Measurements from ENCODE around the gene TXNDC5. TPM values are rescaled to one million over a fixed set of nuclear protein-coding genes. Genes with fewer than 3 reads are reported as not detected.

Gene TXNDC5
- total and polyA plus RNA-seq, 2 of the 13 experiments (the other 11 are each of a cell fraction or from before 2014, with no cell fraction given): 287 to 578 TPM

- no peaks in the 10 kb centered on the region for H3K9me3 ChIP-seq (ENCODE audit: low read length)
- ChIA-PET CTCF (ENCODE audit: low intra/inter-chr PET ratio, low total read pairs) (no interaction called here), POLR2A (no interaction called here)
- H3K36me3 ChIP-seq (replicated peaks in 1 of 2; ENCODE audit: control insufficient read depth in 1 of 2, insufficient read depth in 2 of 2, low read length in 2 of 2): no peaks in the 10 kb centered on the region
- H2AFZ ChIP-seq (ENCODE audit: low read length): no peak overlapping the region
- DNase-seq (ENCODE audit: low spot score) (peak; percentile 36), ATAC-seq (no peak), FAIRE-seq (no peak)
- no peak overlapping the region for H3K4me3 ChIP-seq (replicated peaks in 1 of 3; ENCODE audit: insufficient read depth in 1 of 3, low read depth in 2 of 3, low read length in 3 of 3)
- H3K27me3 ChIP-seq (ENCODE audit: control insufficient read depth in 1 of 2, insufficient read depth in 2 of 2, low read length in 2 of 2): no peaks in the 10 kb centered on the region; a peak in 1 of 5 replicates
- H3K27ac ChIP-seq (ENCODE audit: extremely low read length, insufficient read depth, low read length): no peak overlapping the region
- no peak overlapping the region for H3K9ac ChIP-seq (ENCODE audit: insufficient read depth, low read depth, low read length)
- in situ Hi-C loops (cut with HindIII; ENCODE audit: extremely low pct_ligation_motif_present, low pct_unique_long_range_greater_than_20kb): no loop called here
- no peaks in the 10 kb centered on the region for H4K20me1 ChIP-seq (ENCODE audit: insufficient read depth, low read length)
- peak; percentile 45; the same call in 1 of the 2 replicates for TF ChIP-seq FOSL2 (CRISPR knock-in tag; IDR thresholded peaks at IDR 0.05)
- TF ChIP-seq MAFG (CRISPR knock-in tag; IDR thresholded peaks at IDR 0.05): peak; percentile 87
- peak; percentile 100 for TF ChIP-seq MAFK (conservative IDR thresholded peaks at IDR 0.05 in 1 of 2, IDR thresholded peaks at IDR 0.05 in 1 of 2; ENCODE audit: low read length in 2 of 2)
- TF ChIP-seq ZMAT3 (CRISPR knock-in tag; conservative IDR thresholded peaks at IDR 0.05): no peak
- TF ChIP-seq MAFF (IDR thresholded peaks at IDR 0.05; ENCODE audit: low read depth, low read length): peak; percentile 100
- 45% methylated on average over 8 of the region's 8 CpGs for WGBS (ENCODE audit: low lambda C conversion rate)
- intact Hi-C loops (cut with micrococcal nuclease; ENCODE audit: unreplicated experiment): no loop called here
- peaks cover 30% of the 10 kb centered on the region for H3K4me1 ChIP-seq (ENCODE audit: insufficient read depth, low read length)
- H3K79me2 ChIP-seq (ENCODE audit: insufficient read depth, low read length): no peaks in the 10 kb centered on the region
- BruUV-seq (replicated peaks): no TSS peak
- no peak overlapping the region for H3K4me2 ChIP-seq (ENCODE audit: low read depth, low read length)
Measured at GRCh38 chr6:7919871-7920270, 9.3 kb upstream of the TXNDC5 start.

- FAIRE-seq (peak; percentile 57), DNase-seq (ENCODE audit: low spot score) (no peak), ATAC-seq (peak; percentile 60)
- ChIA-PET CTCF (ENCODE audit: low intra/inter-chr PET ratio, low total read pairs) (no interaction called here), POLR2A (interaction anchor here (0.7 to 1.7 kb wide), 4 partner anchors 10 to 146 kb away, joined by 4 to 7 read pairs (median 5); partner anchors contain the start of gene BLOC1S5)
- Histone ChIP-seq H3K4me2 (ENCODE audit: low read depth, low read length) (peak overlapping the region; percentile 48), H3K9me3 (ENCODE audit: low read length) (no peaks in the 10 kb centered on the region), H4K20me1 (ENCODE audit: insufficient read depth, low read length) (no peaks in the 10 kb centered on the region), H3K4me1 (ENCODE audit: insufficient read depth, low read length) (peaks cover 45% of the 10 kb centered on the region), H3K4me3 (replicated peaks in 1 of 3; ENCODE audit: insufficient read depth in 1 of 3, low read depth in 2 of 3, low read length in 3 of 3) (no peak overlapping the region), H3K9ac (ENCODE audit: insufficient read depth, low read depth, low read length) (no peak overlapping the region), H2AFZ (ENCODE audit: low read length) (no peak overlapping the region), H3K36me3 (replicated peaks in 1 of 2; ENCODE audit: control insufficient read depth in 1 of 2, insufficient read depth in 2 of 2, low read length in 2 of 2) (no peaks in the 10 kb centered on the region), H3K79me2 (ENCODE audit: insufficient read depth, low read length) (no peaks in the 10 kb centered on the region), H3K27ac (ENCODE audit: extremely low read length, insufficient read depth, low read length) (no peak overlapping the region), H3K27me3 (ENCODE audit: control insufficient read depth in 1 of 2, insufficient read depth in 2 of 2, low read length in 2 of 2) (no peaks in the 10 kb centered on the region)
- intact Hi-C loops (cut with micrococcal nuclease; ENCODE audit: unreplicated experiment) (no loop called here), in situ Hi-C loops (cut with HindIII; ENCODE audit: extremely low pct_ligation_motif_present, low pct_unique_long_range_greater_than_20kb) (no loop called here)
- TF ChIP-seq ATAD3A (CRISPR knock-in tag; IDR thresholded peaks at IDR 0.05) (no peak), PHF20 (CRISPR knock-in tag; IDR thresholded peaks at IDR 0.05) (no peak), ZSCAN31 (CRISPR knock-in tag; IDR thresholded peaks at IDR 0.05; ENCODE audit: low read depth) (0 out of 2 replicates have a peak, but pooled peaks have one; percentile 14), REL (CRISPR knock-in tag; conservative IDR thresholded peaks at IDR 0.05) (no peak), RARA (CRISPR knock-in tag; IDR thresholded peaks at IDR 0.05) (peak; percentile 56), RFX5 (IDR thresholded peaks at IDR 0.05; ENCODE audit: low read depth, low read length) (no peak), ZNF362 (CRISPR knock-in tag; IDR thresholded peaks at IDR 0.05; ENCODE audit: borderline replicate concordance) (0 out of 2 replicates have a peak, but pooled peaks have one; percentile 29)
- BruUV-seq (replicated peaks): no TSS peak
- WGBS (ENCODE audit: low lambda C conversion rate): 5% methylated on average over 4 of the region's 4 CpGs
Measured at GRCh38 chr6:7918403-7918802, 7.8 kb upstream of the TXNDC5 start.

Data from HepG2 (cell line).